ENCODE results near the gene SRPRB.

DNA sequence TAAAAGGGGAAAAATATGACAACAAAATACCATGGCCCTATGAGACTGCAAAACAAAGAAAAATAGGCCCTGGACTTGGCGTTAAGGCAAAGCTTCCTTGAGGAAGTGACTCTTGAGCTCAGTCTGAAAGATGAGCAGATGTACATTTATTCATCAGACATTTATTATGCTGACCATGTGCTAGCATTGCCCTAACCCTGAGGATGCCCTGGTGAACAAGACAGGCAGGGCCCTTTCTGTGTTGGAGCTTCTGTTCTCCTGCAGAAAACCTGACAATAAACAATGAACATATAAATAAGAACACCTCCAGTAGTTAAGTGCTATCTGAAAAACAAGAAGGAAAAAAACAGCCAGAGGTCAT lies 47.1 kb upstream of the SRPRB start:
- TF ChIP-seq POLR2A (IDR thresholded peaks at IDR 0.05) (no peak), EP300 (IDR thresholded peaks at IDR 0.05) (no peak)
- TF ChIP-seq, protein P1, sequence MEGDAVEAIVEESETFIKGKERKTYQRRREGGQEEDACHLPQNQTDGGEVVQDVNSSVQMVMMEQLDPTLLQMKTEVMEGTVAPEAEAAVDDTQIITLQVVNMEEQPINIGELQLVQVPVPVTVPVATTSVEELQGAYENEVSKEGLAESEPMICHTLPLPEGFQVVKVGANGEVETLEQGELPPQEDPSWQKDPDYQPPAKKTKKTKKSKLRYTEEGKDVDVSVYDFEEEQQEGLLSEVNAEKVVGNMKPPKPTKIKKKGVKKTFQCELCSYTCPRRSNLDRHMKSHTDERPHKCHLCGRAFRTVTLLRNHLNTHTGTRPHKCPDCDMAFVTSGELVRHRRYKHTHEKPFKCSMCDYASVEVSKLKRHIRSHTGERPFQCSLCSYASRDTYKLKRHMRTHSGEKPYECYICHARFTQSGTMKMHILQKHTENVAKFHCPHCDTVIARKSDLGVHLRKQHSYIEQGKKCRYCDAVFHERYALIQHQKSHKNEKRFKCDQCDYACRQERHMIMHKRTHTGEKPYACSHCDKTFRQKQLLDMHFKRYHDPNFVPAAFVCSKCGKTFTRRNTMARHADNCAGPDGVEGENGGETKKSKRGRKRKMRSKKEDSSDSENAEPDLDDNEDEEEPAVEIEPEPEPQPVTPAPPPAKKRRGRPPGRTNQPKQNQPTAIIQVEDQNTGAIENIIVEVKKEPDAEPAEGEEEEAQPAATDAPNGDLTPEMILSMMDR (IDR thresholded peaks at IDR 0.05) = no peak
